K562 treated with DMSO at 1 percent for 4 hours (cell line): ENCODE data around the gene NHLRC3. TPM values are rescaled to one million over a fixed set of nuclear protein-coding genes. Genes with fewer than 3 reads are reported as not detected.

Experiments used
- total RNA-seq: library from RNA; unstranded; fragments of 300-600 nt; gene quantifications from 2 replicates; pipeline ENCODE4 v1.2.3, GENCODE V29; 2022; ENCODE audit not compliant: insufficient read depth

Gene NHLRC3
- total RNA-seq, result 5.7 and 5.9 TPM in 2 replicates

GRCh38 chr13:39037880-39038568, at the start of gene NHLRC3, which contains the start of gene PROSER1:
Gene NHLRC3, plus strand, starts transcription at chr13:39038456. Its CDS starts 184 bp downstream, at chr13:39038640.
Gene PROSER1, minus strand, starts transcription at chr13:39038089. Its CDS starts 847 bp downstream, at chr13:39037242.

GRCh38 chr13:38990693-38991092, 47.6 kb upstream of the NHLRC3 start, which contains the start of gene STOML3:
Gene STOML3, minus strand, starts transcription at chr13:38990831. Its CDS starts 110 bp downstream, at chr13:38990721.

Other genes with a start within 250 kb of the NHLRC3 start
- gene STOML3, start 47.6 kb upstream of the NHLRC3 start, total RNA-seq, result not detected in 2 replicates
- gene PROSER1, start 367 bp upstream of the NHLRC3 start, total RNA-seq, result 16.5 and 16.6 TPM in 2 replicates